Calu3 (cell line): ENCODE results near the gene DCHS2. TPM values are rescaled to one million over a fixed set of nuclear protein-coding genes. Genes with fewer than 3 reads are reported as not detected.

Experiments
- BruUV-seq: library from RNA; stranded (reverse); fragments of 400-500 nt; replicated peaks from 2 replicates; lab custom pipeline; 2021; lab: Mats Ljungman, UMichigan
- CTCF ChIA-PET: fragments of 300-600 bp; sonication (Branson Sonifier 250); formaldehyde crosslinking; loops from one replicate; lab custom pipeline; 2022; ENCODE audit warnings: antibody characterized with exemption; lab: Charles Lee
- DNase-seq: peaks from one replicate; pipeline ENCODE4 v3.0.0; 2022
- H3K27ac Mint-ChIP-seq: one replicate; pipeline ENCODE4 v1.8.0; 2022; ENCODE audit warnings: mixed read lengths; ENCODE audit not compliant: unreplicated experiment
- H3K27me3 Mint-ChIP-seq: one replicate; pipeline ENCODE4 v1.8.0; 2022; ENCODE audit warnings: mixed read lengths; ENCODE audit not compliant: unreplicated experiment
- H3K36me3 Mint-ChIP-seq: one replicate; pipeline ENCODE4 v1.8.0; 2022; ENCODE audit warnings: mild to moderate bottlenecking, moderate library complexity, mixed read lengths; ENCODE audit not compliant: insufficient read depth, unreplicated experiment
- H3K4me1 Mint-ChIP-seq: one replicate; pipeline ENCODE4 v1.8.0; 2022; ENCODE audit warnings: mild to moderate bottlenecking, low read depth, mixed read lengths; ENCODE audit not compliant: unreplicated experiment
- H3K4me3 Mint-ChIP-seq: one replicate; pipeline ENCODE4 v1.8.0; 2022; ENCODE audit warnings: mild to moderate bottlenecking, low read depth, moderate library complexity, mixed read lengths; ENCODE audit not compliant: unreplicated experiment
- H3K9me3 Mint-ChIP-seq: one replicate; pipeline ENCODE4 v1.8.0; 2022; ENCODE audit warnings: low read depth, mixed read lengths; ENCODE audit not compliant: unreplicated experiment
- intact Hi-C: fragments of 100-400 bp; cut with micrococcal nuclease; formaldehyde crosslinking; loops from one replicate; pipeline ENCODE4 v1.10.0; 2022; ENCODE audit not compliant: unreplicated experiment
- total RNA-seq: library from RNA; stranded (reverse); gene quantifications from 2 replicates; pipeline ENCODE4 v1.2.3, GENCODE V29; 2022
- TF ChIP-seq, protein P1 (sequence below): fragments of 200-600 bp; IDR thresholded peaks from one replicate; pipeline ENCODE4 v1.8.0; 2022; ENCODE audit warnings: antibody characterized with exemption; ENCODE audit not compliant: unreplicated experiment

DCHS2 gene
- total RNA-seq, 1 experiment from 2014 or later: 0.07 TPM

DNA sequence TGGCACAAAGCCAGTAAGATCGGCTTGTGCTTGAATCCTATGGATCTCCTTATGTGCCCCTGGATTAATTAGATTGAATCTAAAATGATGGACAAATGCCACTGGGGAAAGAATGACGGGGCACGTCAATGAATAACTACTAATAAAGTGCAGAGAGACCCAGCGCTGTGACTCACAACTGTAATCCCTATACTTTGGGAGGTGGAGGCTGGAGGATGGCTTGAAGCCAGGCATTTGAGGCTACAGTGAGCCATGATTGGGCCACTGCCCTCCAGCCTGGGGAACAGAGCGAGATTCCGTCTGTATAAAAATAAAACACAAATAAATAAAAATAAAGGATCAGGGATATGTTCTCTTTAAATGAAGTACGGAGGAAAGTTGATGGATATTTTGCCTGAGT lies 179.4 kb downstream of the DCHS2 start:
- H3K27me3 Mint-ChIP-seq: no peaks in the 10 kb centered on the region
- H3K36me3 Mint-ChIP-seq: no peaks in the 10 kb centered on the region
- peaks cover 7% of the 10 kb centered on the region for H3K9me3 Mint-ChIP-seq
- TF ChIP-seq, protein P1, sequence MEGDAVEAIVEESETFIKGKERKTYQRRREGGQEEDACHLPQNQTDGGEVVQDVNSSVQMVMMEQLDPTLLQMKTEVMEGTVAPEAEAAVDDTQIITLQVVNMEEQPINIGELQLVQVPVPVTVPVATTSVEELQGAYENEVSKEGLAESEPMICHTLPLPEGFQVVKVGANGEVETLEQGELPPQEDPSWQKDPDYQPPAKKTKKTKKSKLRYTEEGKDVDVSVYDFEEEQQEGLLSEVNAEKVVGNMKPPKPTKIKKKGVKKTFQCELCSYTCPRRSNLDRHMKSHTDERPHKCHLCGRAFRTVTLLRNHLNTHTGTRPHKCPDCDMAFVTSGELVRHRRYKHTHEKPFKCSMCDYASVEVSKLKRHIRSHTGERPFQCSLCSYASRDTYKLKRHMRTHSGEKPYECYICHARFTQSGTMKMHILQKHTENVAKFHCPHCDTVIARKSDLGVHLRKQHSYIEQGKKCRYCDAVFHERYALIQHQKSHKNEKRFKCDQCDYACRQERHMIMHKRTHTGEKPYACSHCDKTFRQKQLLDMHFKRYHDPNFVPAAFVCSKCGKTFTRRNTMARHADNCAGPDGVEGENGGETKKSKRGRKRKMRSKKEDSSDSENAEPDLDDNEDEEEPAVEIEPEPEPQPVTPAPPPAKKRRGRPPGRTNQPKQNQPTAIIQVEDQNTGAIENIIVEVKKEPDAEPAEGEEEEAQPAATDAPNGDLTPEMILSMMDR: no peak
- DNase-seq: peak; percentile 47
- CTCF ChIA-PET: no interaction called here
- H3K4me1 Mint-ChIP-seq: peaks cover 9% of the 10 kb centered on the region
- intact Hi-C loops: no loop called here
- no TSS peak for BruUV-seq
- peak overlapping the region; percentile 60 for H3K27ac Mint-ChIP-seq
- H3K4me3 Mint-ChIP-seq: no peak overlapping the region

DNA sequence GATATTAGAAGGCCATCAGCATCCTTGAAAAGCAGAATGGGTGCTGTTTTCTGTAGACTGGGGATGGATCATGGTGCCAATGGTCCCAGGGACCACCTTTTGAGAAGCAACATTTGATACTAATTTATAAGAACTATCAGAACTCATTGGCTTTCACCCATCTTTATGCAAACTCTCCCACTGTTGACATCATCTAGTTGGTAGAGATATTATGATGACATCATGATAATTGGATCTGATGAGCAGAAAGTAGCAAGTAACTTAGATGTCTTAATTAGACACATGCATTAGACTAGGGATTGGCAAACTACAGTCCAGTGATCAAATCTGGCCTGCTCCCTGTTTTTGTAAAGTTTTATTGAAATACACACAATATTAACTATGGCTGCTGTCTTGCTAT lies 181.0 kb downstream of the DCHS2 start:
- Mint-ChIP-seq H3K9me3 (peaks cover 7% of the 10 kb centered on the region), H3K4me1 (peaks cover 9% of the 10 kb centered on the region), H3K27ac (no peak overlapping the region), H3K27me3 (no peaks in the 10 kb centered on the region), H3K4me3 (no peak overlapping the region), H3K36me3 (no peaks in the 10 kb centered on the region)
- CTCF ChIA-PET: no interaction called here
- no peak for DNase-seq
- no TSS peak for BruUV-seq
- TF ChIP-seq, protein P1: no peak
- intact Hi-C loops: no loop called here

DNA sequence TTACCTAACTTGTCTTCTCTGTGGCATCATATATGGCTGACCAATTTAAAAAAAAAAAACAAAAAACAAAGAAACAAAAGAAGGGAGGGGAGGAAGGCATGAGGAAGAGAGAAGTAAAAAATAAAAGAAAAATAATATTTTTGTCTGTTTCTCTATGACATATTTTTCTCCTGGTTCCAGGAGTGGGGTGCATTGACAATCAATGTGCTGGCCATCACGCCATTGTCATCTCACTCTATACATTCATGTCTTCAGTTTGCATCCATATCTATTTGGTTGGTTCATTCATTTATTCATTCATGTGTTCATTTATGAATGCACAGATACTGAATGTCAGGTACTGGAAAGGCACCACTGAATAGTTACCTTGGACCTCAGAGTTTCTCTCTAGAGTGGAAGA lies 183.4 kb downstream of the DCHS2 start:
- H3K36me3 Mint-ChIP-seq: no peaks in the 10 kb centered on the region
- TF ChIP-seq, protein P1: no peak
- CTCF ChIA-PET: no interaction called here
- no peak overlapping the region for H3K27ac Mint-ChIP-seq
- intact Hi-C loops: no loop called here
- no peak overlapping the region for H3K4me3 Mint-ChIP-seq
- peaks cover 7% of the 10 kb centered on the region for H3K9me3 Mint-ChIP-seq
- DNase-seq: no peak
- peaks cover 9% of the 10 kb centered on the region for H3K4me1 Mint-ChIP-seq
- no peaks in the 10 kb centered on the region for H3K27me3 Mint-ChIP-seq
- no TSS peak for BruUV-seq

DNA sequence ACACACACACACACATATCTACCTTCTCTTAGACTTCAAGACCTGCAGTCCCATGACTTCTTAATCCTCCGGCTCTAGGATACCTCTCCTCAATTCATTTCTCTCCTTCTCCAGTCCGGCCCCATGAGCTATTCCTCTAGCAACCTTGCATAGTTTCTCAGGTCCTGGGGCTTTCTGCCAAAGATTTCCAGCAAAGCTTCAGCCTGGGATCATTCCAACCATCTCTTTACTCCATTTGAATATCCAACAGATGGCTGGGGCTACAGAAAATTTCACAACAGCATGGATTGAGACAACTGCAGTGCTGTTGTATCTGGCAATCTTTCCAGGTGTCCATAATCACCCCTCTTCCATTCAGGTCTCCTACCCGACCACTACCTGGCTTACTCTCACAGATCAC lies 184.1 kb downstream of the DCHS2 start:
- CTCF ChIA-PET: no interaction called here
- no peak for DNase-seq
- TF ChIP-seq, protein P1: no peak
- Mint-ChIP-seq H3K27me3 (no peaks in the 10 kb centered on the region), H3K36me3 (no peaks in the 10 kb centered on the region), H3K4me3 (no peak overlapping the region), H3K27ac (no peak overlapping the region), H3K9me3 (peaks cover 7% of the 10 kb centered on the region), H3K4me1 (peaks cover 8% of the 10 kb centered on the region)
- intact Hi-C loops: no loop called here
- no TSS peak for BruUV-seq

DNA sequence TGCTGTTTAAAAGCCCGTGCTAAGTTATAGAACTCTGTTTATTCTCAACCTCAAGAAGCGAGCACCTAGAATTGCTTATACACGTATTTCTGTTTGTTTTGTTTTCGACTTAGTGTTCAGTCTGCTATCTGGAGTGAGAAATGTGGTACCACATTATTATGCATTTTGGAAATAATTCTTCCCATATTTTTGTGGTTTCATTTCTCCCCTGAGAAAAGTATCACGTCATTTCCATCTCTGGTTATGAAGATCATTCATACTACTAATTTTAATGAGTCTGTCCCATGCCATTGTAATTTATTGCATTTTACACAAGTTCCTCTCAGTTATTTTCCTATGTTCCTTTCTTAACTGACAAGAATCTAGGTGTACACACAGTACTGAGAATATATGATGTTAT lies 186.0 kb downstream of the DCHS2 start:
- no peaks in the 10 kb centered on the region for H3K4me1 Mint-ChIP-seq
- no peak for DNase-seq
- CTCF ChIA-PET: no interaction called here
- no TSS peak for BruUV-seq
- peaks cover 7% of the 10 kb centered on the region for H3K9me3 Mint-ChIP-seq
- no peaks in the 10 kb centered on the region for H3K36me3 Mint-ChIP-seq
- H3K4me3 Mint-ChIP-seq: no peak overlapping the region
- intact Hi-C loops: no loop called here
- H3K27me3 Mint-ChIP-seq: no peaks in the 10 kb centered on the region
- H3K27ac Mint-ChIP-seq: no peak overlapping the region
- TF ChIP-seq, protein P1: no peak
